ENCODE results near the gene MBD6.

The MBD6 gene

GRCh38 chr12:57474430-57474829 lies 48.2 kb upstream of the MBD6 start:
- TF ChIP-seq EZH2 (optimal IDR thresholded peaks at IDR 0.05; ENCODE audit: low read depth, low read length) (no peak), CTCF (IDR thresholded peaks at IDR 0.05; ENCODE audit: low read length) (no peak), EZH2phosphoT487 (IDR thresholded peaks at IDR 0.05; ENCODE audit: low read length) (no peak)
- no peak for DNase-seq
- Histone ChIP-seq H3K9me2 (replicated peaks; ENCODE audit: insufficient read depth, low read length) (no peaks in the 10 kb centered on the region), H2AFZ (ENCODE audit: low read length) (no peak overlapping the region), H3K4me3 (ENCODE audit: low read length) (no peak overlapping the region), H3K79me2 (ENCODE audit: low read length) (no peaks in the 10 kb centered on the region), H3K9me3 (replicated peaks; ENCODE audit: insufficient read depth, low read length) (no peaks in the 10 kb centered on the region), H3K27me3 (replicated peaks; ENCODE audit: insufficient read depth, low read length) (no peaks in the 10 kb centered on the region), H3K4me2 (ENCODE audit: low read depth, low read length) (no peak overlapping the region), H3K27ac (ENCODE audit: low read length) (no peak overlapping the region), H3K36me3 (replicated peaks; ENCODE audit: insufficient read depth, low read length) (no peaks in the 10 kb centered on the region), H3K4me1 (ENCODE audit: low read length) (peaks cover 8% of the 10 kb centered on the region; the same call in 1 of the 2 replicates), H4K20me1 (ENCODE audit: insufficient read depth, low read length) (no peaks in the 10 kb centered on the region), H3K9ac (ENCODE audit: low read length) (no peak overlapping the region), H3F3A (ENCODE audit: insufficient read depth, low read length) (no peaks in the 10 kb centered on the region)

DNA sequence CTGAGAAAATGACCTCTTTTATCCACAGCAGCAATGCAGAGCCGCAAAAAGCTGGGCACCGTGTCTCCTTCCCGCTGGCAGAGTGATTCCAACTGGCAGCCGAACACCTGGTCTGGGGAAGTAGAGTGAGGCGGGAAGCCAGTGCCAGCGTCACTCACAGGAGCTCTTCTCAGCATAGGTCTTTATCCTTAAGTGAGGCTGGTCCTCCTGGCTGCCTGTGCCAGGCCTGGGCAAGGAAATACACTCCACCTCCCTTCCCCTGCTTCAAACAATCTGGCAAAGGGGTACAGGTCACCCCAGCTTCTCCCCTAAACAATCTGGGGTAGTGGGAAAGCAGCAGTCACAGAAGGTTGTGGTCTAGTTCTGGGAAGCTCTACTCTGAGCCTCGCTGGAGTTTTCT lies 47.8 kb upstream of the MBD6 start:
- Histone ChIP-seq H3K36me3 (replicated peaks; ENCODE audit: insufficient read depth, low read length) (no peaks in the 10 kb centered on the region), H3K27me3 (replicated peaks; ENCODE audit: insufficient read depth, low read length) (no peaks in the 10 kb centered on the region), H3K9ac (ENCODE audit: low read length) (no peak overlapping the region), H3K79me2 (ENCODE audit: low read length) (no peaks in the 10 kb centered on the region), H3F3A (ENCODE audit: insufficient read depth, low read length) (no peaks in the 10 kb centered on the region), H3K9me3 (replicated peaks; ENCODE audit: insufficient read depth, low read length) (no peaks in the 10 kb centered on the region), H3K27ac (ENCODE audit: low read length) (no peak overlapping the region), H4K20me1 (ENCODE audit: insufficient read depth, low read length) (no peaks in the 10 kb centered on the region), H3K4me1 (ENCODE audit: low read length) (peaks cover 8% of the 10 kb centered on the region; the same call in 1 of the 2 replicates), H2AFZ (ENCODE audit: low read length) (no peak overlapping the region), H3K4me3 (ENCODE audit: low read length) (no peak overlapping the region), H3K4me2 (ENCODE audit: low read depth, low read length) (no peak overlapping the region), H3K9me2 (replicated peaks; ENCODE audit: insufficient read depth, low read length) (no peaks in the 10 kb centered on the region)
- DNase-seq, result no peak
- TF ChIP-seq CTCF (IDR thresholded peaks at IDR 0.05; ENCODE audit: low read length) (no peak), EZH2phosphoT487 (IDR thresholded peaks at IDR 0.05; ENCODE audit: low read length) (no peak), EZH2 (optimal IDR thresholded peaks at IDR 0.05; ENCODE audit: low read depth, low read length) (no peak)

GRCh38 chr12:57475271-57476161 lies 47.1 kb upstream of the MBD6 start:
- Histone ChIP-seq H2AFZ (ENCODE audit: low read length) (no peak overlapping the region), H3K27ac (ENCODE audit: low read length) (no peak overlapping the region), H3K9me2 (replicated peaks; ENCODE audit: insufficient read depth, low read length) (no peaks in the 10 kb centered on the region), H3F3A (ENCODE audit: insufficient read depth, low read length) (no peaks in the 10 kb centered on the region), H3K36me3 (replicated peaks; ENCODE audit: insufficient read depth, low read length) (no peaks in the 10 kb centered on the region), H3K79me2 (ENCODE audit: low read length) (no peaks in the 10 kb centered on the region), H4K20me1 (ENCODE audit: insufficient read depth, low read length) (no peaks in the 10 kb centered on the region), H3K27me3 (replicated peaks; ENCODE audit: insufficient read depth, low read length) (no peaks in the 10 kb centered on the region), H3K4me3 (ENCODE audit: low read length) (no peak overlapping the region), H3K9ac (ENCODE audit: low read length) (no peak overlapping the region), H3K4me2 (ENCODE audit: low read depth, low read length) (no peak overlapping the region), H3K4me1 (ENCODE audit: low read length) (peaks cover 8% of the 10 kb centered on the region; the same call in 1 of the 2 replicates), H3K9me3 (replicated peaks; ENCODE audit: insufficient read depth, low read length) (no peaks in the 10 kb centered on the region)
- DNase-seq, result no peak
- TF ChIP-seq EZH2 (optimal IDR thresholded peaks at IDR 0.05; ENCODE audit: low read depth, low read length), result no peak
- no peak for TF ChIP-seq EZH2phosphoT487 (IDR thresholded peaks at IDR 0.05; ENCODE audit: low read length)
- no peak for TF ChIP-seq CTCF (IDR thresholded peaks at IDR 0.05; ENCODE audit: low read length)

Data from MM.1S (cell line).